GM23248 (cell line): ENCODE results near the gene THSD4. TPM values are rescaled to one million over a fixed set of nuclear protein-coding genes. Genes with fewer than 3 reads are reported as not detected.
"Not testable (repeated sequence)": the region's sequence is repeated elsewhere in the genome, so short reads cannot be mapped to it uniquely, and the experiment has no call there.

Experiments used
- DNase-seq: peaks from one replicate; pipeline ENCODE4 v3.0.0-alpha.2; 2015
- H2AFZ ChIP-seq: fragments of 200-600 bp; sonication (generic); 2 replicates; pipeline ENCODE4 v1.6.1; 2016; ENCODE audit warnings: antibody characterized with exemption
- H3F3A ChIP-seq: fragments of 200-600 bp; sonication (generic); 2 replicates; pipeline ENCODE4 v1.6.1; 2016; ENCODE audit warnings: mild to moderate bottlenecking, antibody characterized with exemption, mixed run types; ENCODE audit not compliant: insufficient read depth
- H3K27ac ChIP-seq: fragments of 200-600 bp; sonication (generic); 2 replicates; pipeline ENCODE4 v1.5.1; 2016; ENCODE audit warnings: mild to moderate bottlenecking
- H3K27me3 ChIP-seq: fragments of 200-600 bp; sonication (generic); replicated peaks from 2 replicates; pipeline ENCODE4 v1.6.1; 2016; ENCODE audit warnings: mild to moderate bottlenecking; ENCODE audit not compliant: insufficient read depth
- H3K36me3 ChIP-seq: fragments of 200-600 bp; sonication (generic); 2 replicates; pipeline ENCODE4 v1.6.1; 2016; ENCODE audit warnings: low read depth, mild to moderate bottlenecking
- H3K4me1 ChIP-seq: fragments of 200-600 bp; sonication (generic); 2 replicates; pipeline ENCODE4 v1.6.1; 2016; ENCODE audit warnings: mild to moderate bottlenecking; ENCODE audit not compliant: insufficient read depth
- H3K4me2 ChIP-seq: fragments of 200-600 bp; sonication (generic); one replicate; pipeline ENCODE4 v1.6.1; 2016; ENCODE audit warnings: mild to moderate bottlenecking; ENCODE audit not compliant: unreplicated experiment
- H3K4me3 ChIP-seq: fragments of 200-600 bp; sonication (generic); 2 replicates; pipeline ENCODE4 v1.5.1; 2016; ENCODE audit warnings: mild to moderate bottlenecking
- H3K79me2 ChIP-seq: fragments of 200-600 bp; sonication (generic); 2 replicates; pipeline ENCODE4 v1.6.1; 2016; ENCODE audit warnings: mild to moderate bottlenecking; ENCODE audit not compliant: insufficient read depth
- H3K9ac ChIP-seq: fragments of 200-600 bp; sonication (generic); 2 replicates; pipeline ENCODE4 v1.6.1; 2016; ENCODE audit warnings: mild to moderate bottlenecking
- H3K9me2 ChIP-seq: fragments of 200-600 bp; sonication (generic); 2 replicates; pipeline ENCODE4 v1.6.1; 2016; ENCODE audit warnings: mixed run types, mild to moderate bottlenecking, moderate library complexity; ENCODE audit not compliant: insufficient read depth
- H3K9me3 ChIP-seq: fragments of 200-600 bp; sonication (generic); one replicate; pipeline ENCODE4 v1.6.1; 2017; ENCODE audit warnings: low read depth
- H4K20me1 ChIP-seq: fragments of 200-600 bp; sonication (generic); 2 replicates; pipeline ENCODE4 v1.6.0; 2016; ENCODE audit not compliant: insufficient read depth
- EZH2 ChIP-seq: fragments of 200-600 bp; sonication (generic); IDR thresholded peaks from 2 replicates; pipeline ENCODE4 v1.6.1; 2018; ENCODE audit warnings: antibody characterized with exemption, mild to moderate bottlenecking; ENCODE audit not compliant: insufficient read depth, poor library complexity, severe bottlenecking
- EZH2phosphoT487 ChIP-seq: fragments of 200-600 bp; sonication (generic); IDR thresholded peaks from 2 replicates; pipeline ENCODE4 v1.6.1; 2018; ENCODE audit warnings: antibody characterized with exemption, moderate library complexity, mild to moderate bottlenecking, low read depth; ENCODE audit not compliant: insufficient read depth
- WGBS, 2 experiments: methylation state at CpG; one replicate each; pipeline ENCODE4 v1.1.6; 2015 to 2017; ENCODE audit warnings: low lambda C conversion rate in 2 of 2, low coverage in 1 of 2; ENCODE audit errors: missing lambda C conversion rate in 2 of 2; 5-methylcytosine and 5-hydroxymethylcytosine counted together
- in situ Hi-C: fragments of 300-500 bp; cut with MboI; formaldehyde crosslinking; loops from 2 replicates; pipeline ENCODE4 v1.15.0; 2020
- polyA plus RNA-seq: library from polyadenylated mRNA; unstranded; fragments of >200 nt; fragmentation: Nextera tagmentation; extraction: Ambion mirVana; gene quantifications from 2 replicates; pipeline ENCODE4 v1.2.1, GENCODE V29; 2016
- total RNA-seq: library from RNA; depleted of rRNA; stranded (reverse); fragments of >200 nt; shearing (Covaris generic); gene quantifications from 2 replicates; pipeline ENCODE4 v1.2.3, GENCODE V29; 2014

Gene THSD4
- total and polyA plus RNA-seq, 2 experiments from 2014 or later: 14.2 to 58.9 TPM

DNA sequence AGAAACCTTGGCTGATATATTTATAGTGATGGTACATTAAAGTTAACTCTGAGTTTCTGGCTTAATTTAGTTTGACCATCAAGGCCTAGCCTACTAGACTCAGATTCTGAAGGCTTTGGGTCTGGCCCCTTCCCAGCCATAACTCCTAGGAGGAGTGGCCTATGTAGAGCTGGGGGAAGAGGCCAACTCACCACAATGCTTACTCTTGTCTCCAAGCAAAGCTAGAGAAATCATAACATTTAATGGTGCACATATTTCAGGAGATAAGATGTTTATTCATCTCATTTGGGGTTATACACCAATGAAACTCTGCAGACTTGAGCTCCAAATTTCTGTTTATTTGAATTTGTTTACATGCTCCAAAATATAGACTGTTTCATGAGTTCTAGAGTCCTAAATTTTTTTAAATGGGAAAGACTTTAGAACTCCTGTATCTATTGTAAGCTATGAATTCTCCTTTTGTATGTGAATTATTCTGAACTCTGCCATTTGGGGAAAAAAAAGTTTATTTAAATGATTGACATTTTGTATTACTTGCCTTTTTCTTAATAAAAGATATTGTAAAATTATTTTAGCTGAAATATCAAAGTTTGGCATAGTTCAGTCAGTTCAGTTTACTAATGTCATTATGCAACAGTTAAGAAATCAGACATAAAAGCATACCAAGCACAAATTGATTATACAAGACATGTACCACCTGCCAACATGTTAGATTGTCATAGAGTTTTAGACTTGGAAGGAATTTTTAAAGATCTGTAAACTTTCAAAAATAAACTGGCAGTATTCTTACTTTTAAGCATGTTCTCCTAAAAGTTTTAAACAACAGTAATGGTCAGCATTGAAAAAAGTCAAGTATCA, 551.7 kb downstream of the THSD4 start:
- H4K20me1 ChIP-seq: no peaks in the 10 kb centered on the region
- H3K79me2 ChIP-seq: no peaks in the 10 kb centered on the region
- no peaks in the 10 kb centered on the region; the same call in 1 of the 2 replicates for H3K36me3 ChIP-seq
- H2AFZ ChIP-seq: no peak overlapping the region
- no peaks in the 10 kb centered on the region for H3K9me2 ChIP-seq
- H3K27me3 ChIP-seq: no peaks in the 10 kb centered on the region
- TF ChIP-seq EZH2phosphoT487: no peak
- no peak for TF ChIP-seq EZH2
- no peak overlapping the region for H3K27ac ChIP-seq
- no peak overlapping the region for H3K4me3 ChIP-seq
- H3K4me2 ChIP-seq: no peak overlapping the region
- H3K9me3 ChIP-seq: no peaks in the 10 kb centered on the region
- H3K9ac ChIP-seq: no peak overlapping the region
- in situ Hi-C loops: no loop called here
- H3K4me1 ChIP-seq: no peaks in the 10 kb centered on the region
- no peak for DNase-seq
- no peaks in the 10 kb centered on the region for H3F3A ChIP-seq

GRCh38 chr15:71669688-71670087, 554.4 kb downstream of the THSD4 start:
- H3K9me2 ChIP-seq: no peaks in the 10 kb centered on the region
- no peak overlapping the region for H3K27ac ChIP-seq
- no peaks in the 10 kb centered on the region for H3K79me2 ChIP-seq
- H3K9ac ChIP-seq: no peak overlapping the region
- H3K27me3 ChIP-seq: no peaks in the 10 kb centered on the region
- H3K9me3 ChIP-seq: no peaks in the 10 kb centered on the region
- no peak for TF ChIP-seq EZH2phosphoT487
- no peak for TF ChIP-seq EZH2
- no peak overlapping the region for H2AFZ ChIP-seq
- DNase-seq: no peak
- no peaks in the 10 kb centered on the region for H3F3A ChIP-seq
- H3K4me2 ChIP-seq: no peak overlapping the region
- WGBS, 2 experiments: 47 to 50% methylated on average over 4 of the region's 4 CpGs
- no peaks in the 10 kb centered on the region for H4K20me1 ChIP-seq
- no peaks in the 10 kb centered on the region; the same call in 1 of the 2 replicates for H3K36me3 ChIP-seq
- in situ Hi-C loops: no loop called here
- no peak overlapping the region for H3K4me3 ChIP-seq
- H3K4me1 ChIP-seq: no peaks in the 10 kb centered on the region

- H3K9me3 ChIP-seq, H3K36me3 ChIP-seq, H4K20me1 ChIP-seq, H3K9me2 ChIP-seq, DNase-seq, H3K9ac ChIP-seq, H3K4me2 ChIP-seq, H2AFZ ChIP-seq, H3K27me3 ChIP-seq, H3F3A ChIP-seq, H3K79me2 ChIP-seq, H3K4me1 ChIP-seq, H3K4me3 ChIP-seq, in situ Hi-C loops, H3K27ac ChIP-seq: not testable (repeated sequence)
- WGBS, 2 experiments: 75 to 86% methylated on average over 3 of the region's 3 CpGs
Measured at GRCh38 chr15:71670222-71670621, 555.0 kb downstream of the THSD4 start.

DNA sequence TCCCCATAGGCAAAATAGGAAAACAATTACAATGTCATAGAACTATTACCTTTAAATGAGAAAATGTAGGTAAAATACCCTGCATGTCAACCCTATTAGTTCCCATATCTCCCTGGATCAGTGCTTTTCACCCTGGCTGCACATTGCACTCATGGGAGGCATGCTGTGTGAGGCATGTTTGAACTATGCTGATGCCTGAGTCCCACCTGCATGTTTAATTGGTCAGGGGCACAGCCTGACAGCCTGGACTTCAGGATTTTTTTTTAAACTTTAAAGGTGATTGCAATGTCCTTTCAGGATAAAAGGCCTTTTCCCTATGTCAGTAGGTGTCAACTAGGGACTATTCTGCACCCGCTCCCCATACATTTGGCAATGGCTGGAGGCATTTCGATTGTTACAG, 559.1 kb downstream of the THSD4 start:
- Histone ChIP-seq H3K9me2 (no peaks in the 10 kb centered on the region), H3K27ac (no peak overlapping the region), H4K20me1 (peaks cover 3% of the 10 kb centered on the region; the same call in 1 of the 2 replicates), H2AFZ (no peak overlapping the region), H3K27me3 (no peaks in the 10 kb centered on the region), H3K9me3 (no peaks in the 10 kb centered on the region), H3K4me1 (peaks cover 12% of the 10 kb centered on the region), H3K36me3 (no peaks in the 10 kb centered on the region), H3F3A (peaks cover 6% of the 10 kb centered on the region; the same call in 1 of the 2 replicates), H3K79me2 (no peaks in the 10 kb centered on the region), H3K4me2 (no peak overlapping the region), H3K9ac (no peak overlapping the region), H3K4me3 (no peak overlapping the region)
- TF ChIP-seq EZH2 (no peak), EZH2phosphoT487 (no peak)
- WGBS, 2 experiments: 72 to 86% methylated on average over 2 of the region's 2 CpGs
- in situ Hi-C loops: no loop called here
- DNase-seq: no peak
